ENCODE results near the gene ADAM8.

The ADAM8 gene

DNA sequence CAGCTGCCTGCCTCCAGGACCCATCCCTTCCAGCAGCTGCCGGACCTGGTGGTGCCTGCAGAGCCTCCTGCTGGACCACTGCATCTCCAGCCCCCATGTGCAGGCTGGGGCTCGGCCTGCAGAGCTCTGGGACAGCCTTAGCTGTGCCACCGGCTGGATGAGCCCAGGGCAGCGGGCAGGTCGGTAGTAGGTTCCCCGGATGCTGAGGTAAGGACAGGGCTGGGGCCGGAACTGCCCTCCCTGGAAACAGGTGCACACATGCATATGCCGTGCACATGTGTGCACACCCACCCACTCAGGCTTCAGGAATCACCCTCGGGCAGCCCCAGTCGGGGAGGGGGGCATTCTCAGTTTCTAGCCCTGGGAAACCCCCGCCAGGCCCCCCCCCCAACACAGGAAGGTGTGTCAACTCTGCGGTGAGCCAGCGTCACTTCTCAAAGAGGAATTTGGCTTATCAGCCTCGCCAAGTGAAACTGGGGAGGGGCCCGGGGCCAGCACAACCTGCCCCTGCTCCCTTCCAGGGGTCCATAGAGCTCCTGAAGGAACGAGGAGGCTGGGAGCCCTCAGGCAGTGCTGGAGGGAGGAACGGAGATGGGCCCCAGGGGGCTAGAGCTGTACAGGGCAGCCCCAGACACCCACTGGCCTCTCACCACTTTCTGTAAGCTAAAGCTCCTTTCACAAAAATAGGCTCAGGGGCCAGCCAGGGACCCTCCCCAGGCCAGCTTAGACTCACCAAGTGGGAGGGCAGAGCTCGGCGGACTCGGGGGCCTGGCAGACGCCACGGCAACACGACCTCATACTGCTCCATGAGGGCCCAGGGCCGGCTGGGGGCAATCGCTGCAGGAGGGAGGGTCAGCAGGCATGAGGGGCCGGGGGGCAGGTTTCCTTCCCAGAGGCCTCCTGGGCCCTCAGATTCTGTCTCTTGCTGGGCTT, 1.7 kb downstream of the ADAM8 start:
- Histone ChIP-seq H2AFZ (ENCODE audit: low read length, unreplicated experiment) (no peak overlapping the region), H3K36me3 (ENCODE audit: insufficient read depth, low read length) (no peaks in the 10 kb centered on the region)

DNA sequence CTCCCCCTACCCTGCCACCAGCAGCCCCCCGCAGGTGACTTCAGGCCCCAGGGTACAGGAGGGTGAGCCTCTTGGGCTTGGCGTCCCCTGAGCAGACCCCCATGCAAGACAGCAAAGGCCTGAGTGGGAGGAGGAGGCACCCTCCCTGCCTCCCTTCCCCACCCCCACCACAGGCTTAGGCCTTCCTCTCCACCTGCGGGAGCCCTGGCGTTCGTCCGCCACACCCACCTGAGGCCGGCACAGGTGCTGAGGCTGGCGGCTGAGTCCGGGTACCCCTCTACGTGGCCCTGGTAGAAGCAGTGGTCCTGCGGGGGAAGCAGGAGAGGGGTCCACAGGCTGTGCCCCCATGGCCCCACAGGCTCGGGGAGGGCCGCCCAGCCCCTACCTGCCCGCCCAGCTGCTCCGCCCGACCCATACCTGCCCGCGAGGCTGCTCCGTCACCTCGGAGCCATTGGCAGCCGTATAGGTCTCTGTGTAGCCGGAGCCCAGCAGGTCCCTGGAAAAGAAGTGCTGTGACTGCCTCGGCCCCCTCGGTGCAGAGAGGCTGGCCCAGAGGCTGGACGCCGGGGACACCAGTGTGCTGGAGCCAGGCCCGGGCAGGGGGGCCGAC, 3.0 kb downstream of the ADAM8 start:
- Histone ChIP-seq H2AFZ (ENCODE audit: low read length, unreplicated experiment) (no peak overlapping the region), H3K4me1 (ENCODE audit: control insufficient read depth, insufficient read depth, low read length, unreplicated experiment) (peaks cover 7% of the 10 kb centered on the region), H3K27ac (ENCODE audit: low read depth, low read length) (no peak overlapping the region), H3K79me2 (ENCODE audit: control insufficient read depth, insufficient read depth, low read length, unreplicated experiment) (no peaks in the 10 kb centered on the region), H3K36me3 (ENCODE audit: insufficient read depth, low read length) (no peaks in the 10 kb centered on the region), H3K27me3 (ENCODE audit: insufficient read depth, low read length) (peaks cover 14% of the 10 kb centered on the region; the same call in 1 of the 2 replicates), H3K4me3 (ENCODE audit: low read depth, low read length) (no peak overlapping the region)

More for the DNA sequence above, 1.7 kb downstream of the ADAM8 start:
- Histone ChIP-seq H3K4me1 (ENCODE audit: control insufficient read depth, insufficient read depth, low read length, unreplicated experiment) (peaks cover 8% of the 10 kb centered on the region), H3K4me3 (ENCODE audit: low read depth, low read length) (no peak overlapping the region), H3K27me3 (ENCODE audit: insufficient read depth, low read length) (peaks cover 14% of the 10 kb centered on the region; the same call in 1 of the 2 replicates), H3K27ac (ENCODE audit: low read depth, low read length) (no peak overlapping the region), H3K79me2 (ENCODE audit: control insufficient read depth, insufficient read depth, low read length, unreplicated experiment) (no peaks in the 10 kb centered on the region)

DNA sequence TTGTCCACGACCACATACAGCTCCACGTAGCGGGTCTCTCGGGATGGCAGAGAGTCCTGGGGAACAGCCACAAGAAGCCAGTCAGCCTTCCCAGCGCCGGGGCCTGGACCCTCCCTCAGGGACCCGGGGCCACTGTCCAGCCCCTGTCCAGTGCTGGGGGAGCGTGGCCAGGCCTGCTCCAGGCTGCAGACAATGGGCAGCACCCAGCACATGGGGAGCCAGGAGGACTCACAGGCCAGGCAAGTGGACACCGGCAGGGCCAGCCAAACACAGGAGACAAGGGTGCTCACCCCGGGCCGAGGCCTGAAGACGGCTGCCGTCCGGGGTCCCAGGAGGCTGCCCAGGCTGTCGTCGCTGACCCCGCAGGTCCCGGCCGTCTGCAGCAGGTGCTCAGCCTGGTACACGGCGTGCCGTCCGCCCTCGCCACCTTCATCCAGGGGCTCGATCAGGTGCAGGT, 3.7 kb downstream of the ADAM8 start:
- Histone ChIP-seq H3K36me3 (ENCODE audit: insufficient read depth, low read length) (no peaks in the 10 kb centered on the region), H3K27ac (ENCODE audit: low read depth, low read length) (no peak overlapping the region), H3K27me3 (ENCODE audit: insufficient read depth, low read length) (peaks cover 14% of the 10 kb centered on the region; the same call in 1 of the 2 replicates), H3K79me2 (ENCODE audit: control insufficient read depth, insufficient read depth, low read length, unreplicated experiment) (no peaks in the 10 kb centered on the region), H3K4me3 (ENCODE audit: low read depth, low read length) (no peak overlapping the region), H2AFZ (ENCODE audit: low read length, unreplicated experiment) (no peak overlapping the region), H3K4me1 (ENCODE audit: control insufficient read depth, insufficient read depth, low read length, unreplicated experiment) (peaks cover 2% of the 10 kb centered on the region)

DNA sequence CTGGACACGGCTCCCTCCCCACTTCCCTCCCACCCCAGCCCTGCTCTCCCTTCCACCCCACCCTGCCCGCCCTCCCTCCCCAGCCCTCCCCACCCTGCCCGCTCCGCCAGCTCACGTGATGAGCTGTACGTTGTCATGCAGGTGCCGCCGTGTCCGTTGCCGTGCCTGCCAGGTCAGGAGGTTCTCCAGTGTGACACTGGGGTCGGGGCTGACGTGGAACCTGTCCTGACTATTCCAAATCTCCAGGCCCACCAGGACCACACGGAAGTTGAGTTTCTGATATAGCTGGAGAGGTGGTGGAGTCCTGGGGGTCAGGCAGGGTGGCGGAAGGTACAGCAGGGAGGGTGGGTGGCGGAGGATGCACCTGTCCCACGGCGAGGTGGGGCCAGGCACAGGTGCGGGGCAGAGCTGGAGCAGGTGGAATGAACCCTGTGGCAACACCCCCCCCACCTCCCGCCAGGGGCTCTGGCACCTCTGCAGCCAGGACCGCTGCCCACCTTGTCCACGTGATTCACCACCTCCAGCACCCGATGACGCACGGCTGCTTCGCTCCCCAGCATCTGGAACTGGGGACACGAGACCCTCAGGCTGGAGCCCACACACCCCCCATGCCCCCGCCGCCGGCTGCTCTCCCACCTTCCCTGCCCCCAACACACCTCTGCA, 4.2 kb downstream of the ADAM8 start:
- Histone ChIP-seq H2AFZ (ENCODE audit: low read length, unreplicated experiment) (no peak overlapping the region), H3K27me3 (ENCODE audit: insufficient read depth, low read length) (peaks cover 14% of the 10 kb centered on the region; the same call in 1 of the 2 replicates), H3K36me3 (ENCODE audit: insufficient read depth, low read length) (no peaks in the 10 kb centered on the region), H3K79me2 (ENCODE audit: control insufficient read depth, insufficient read depth, low read length, unreplicated experiment) (no peaks in the 10 kb centered on the region), H3K4me3 (ENCODE audit: low read depth, low read length) (no peak overlapping the region), H3K4me1 (ENCODE audit: control insufficient read depth, insufficient read depth, low read length, unreplicated experiment) (no peaks in the 10 kb centered on the region), H3K27ac (ENCODE audit: low read depth, low read length) (no peak overlapping the region)

DNA sequence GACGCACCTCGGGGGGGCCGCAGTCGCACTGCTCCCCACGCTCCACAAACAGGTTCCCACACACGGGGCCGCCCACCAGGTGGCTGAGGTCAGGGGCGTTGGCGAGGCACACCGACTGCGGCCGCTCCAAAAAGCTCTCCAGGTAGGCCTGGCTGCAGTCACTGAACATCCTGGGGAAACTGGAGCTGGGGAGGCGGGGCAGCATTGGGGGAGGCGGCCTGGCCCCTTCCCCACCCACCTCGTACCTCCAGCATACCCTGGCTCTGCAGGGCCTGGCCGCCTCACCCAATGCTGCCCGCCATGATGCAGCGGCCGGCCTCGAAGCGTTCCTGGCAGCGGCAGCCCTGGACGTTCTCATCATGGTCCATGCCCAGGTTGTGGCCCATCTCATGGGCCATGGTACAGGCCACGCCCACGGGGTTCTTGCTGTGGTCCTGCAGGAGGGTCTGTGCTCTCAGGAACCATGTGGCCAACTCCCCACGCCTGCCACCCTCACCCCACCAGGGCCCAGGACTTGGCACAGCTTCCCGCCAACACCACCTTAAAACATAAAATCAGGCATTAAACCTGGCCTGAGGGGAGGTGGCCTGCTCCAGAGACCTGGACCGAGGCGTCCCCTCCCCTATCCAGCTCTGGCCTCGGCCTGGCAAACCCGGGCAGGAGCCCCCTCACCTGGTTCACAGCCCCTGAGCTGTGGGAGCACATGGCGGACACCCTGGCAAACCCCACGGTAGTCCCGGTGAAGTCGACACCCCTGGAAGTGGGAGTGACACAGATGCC, 5.0 kb downstream of the ADAM8 start:
- H3K36me3 ChIP-seq (ENCODE audit: insufficient read depth, low read length), result no peaks in the 10 kb centered on the region
- peaks cover 14% of the 10 kb centered on the region; the same call in 1 of the 2 replicates for H3K27me3 ChIP-seq (ENCODE audit: insufficient read depth, low read length)
- no peak overlapping the region for H3K27ac ChIP-seq (ENCODE audit: low read depth, low read length)
- H3K4me1 ChIP-seq (ENCODE audit: control insufficient read depth, insufficient read depth, low read length, unreplicated experiment), result no peaks in the 10 kb centered on the region
- H3K4me3 ChIP-seq (ENCODE audit: low read depth, low read length), result no peak overlapping the region
- no peak overlapping the region for H2AFZ ChIP-seq (ENCODE audit: low read length, unreplicated experiment)
- H3K79me2 ChIP-seq (ENCODE audit: control insufficient read depth, insufficient read depth, low read length, unreplicated experiment), result no peaks in the 10 kb centered on the region

DNA sequence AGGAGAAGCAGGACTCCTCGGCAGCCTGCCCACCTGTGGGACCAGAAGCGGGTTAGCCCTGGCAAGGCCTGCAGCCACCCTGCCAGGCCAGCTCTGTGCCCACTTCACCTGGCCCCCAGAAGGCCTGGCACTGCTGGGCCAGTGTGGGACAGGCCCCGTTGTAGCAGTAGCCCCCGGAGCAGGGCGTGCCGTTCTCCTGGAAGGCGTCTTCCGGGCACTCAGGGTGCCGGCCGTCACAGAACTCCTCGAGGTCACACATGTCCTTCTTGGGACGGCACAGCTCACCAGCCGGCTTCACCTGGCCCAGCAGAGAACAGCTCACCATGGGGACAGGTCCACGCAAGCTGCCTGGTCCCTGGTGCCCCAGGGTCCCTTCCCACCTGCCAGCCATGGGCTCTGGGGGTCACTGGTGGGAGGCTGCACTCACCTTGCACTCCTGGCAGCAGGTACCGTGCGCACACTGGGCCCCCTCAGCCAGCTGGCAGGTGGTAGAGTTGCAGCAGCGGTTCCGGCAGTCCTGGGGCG, 5.8 kb downstream of the ADAM8 start:
- Histone ChIP-seq H3K27me3 (ENCODE audit: insufficient read depth, low read length) (0 out of 2 replicates have a peak, but pooled peaks cover 6% of the 10 kb centered on the region), H3K36me3 (ENCODE audit: insufficient read depth, low read length) (no peaks in the 10 kb centered on the region), H3K79me2 (ENCODE audit: control insufficient read depth, insufficient read depth, low read length, unreplicated experiment) (no peaks in the 10 kb centered on the region), H2AFZ (ENCODE audit: low read length, unreplicated experiment) (no peak overlapping the region), H3K4me3 (ENCODE audit: low read depth, low read length) (no peak overlapping the region), H3K27ac (ENCODE audit: low read depth, low read length) (no peak overlapping the region), H3K4me1 (ENCODE audit: control insufficient read depth, insufficient read depth, low read length, unreplicated experiment) (no peaks in the 10 kb centered on the region)

DNA sequence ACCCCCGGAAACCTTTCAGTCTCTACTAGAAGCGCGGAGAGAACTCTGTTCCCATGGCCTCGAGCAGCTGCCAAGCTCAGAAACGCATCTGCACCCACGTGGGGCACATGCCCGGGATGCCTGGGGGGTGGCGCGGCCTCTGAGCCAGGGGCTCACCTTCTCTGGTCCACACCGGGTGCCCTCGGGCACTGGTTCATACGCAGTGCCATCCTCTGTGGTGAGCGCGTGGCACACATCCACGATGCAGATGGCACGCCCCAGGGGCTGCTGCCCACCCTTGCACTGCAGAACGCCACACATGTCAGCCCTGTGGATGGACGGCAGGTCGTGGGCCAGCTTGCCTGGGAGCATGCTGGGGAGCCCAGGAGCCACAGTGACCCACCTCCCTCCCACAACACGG, 6.5 kb downstream of the ADAM8 start:
- Histone ChIP-seq H3K27me3 (ENCODE audit: insufficient read depth, low read length) (no peaks in the 10 kb centered on the region), H3K27ac (ENCODE audit: low read depth, low read length) (no peak overlapping the region), H3K79me2 (ENCODE audit: control insufficient read depth, insufficient read depth, low read length, unreplicated experiment) (no peaks in the 10 kb centered on the region), H3K36me3 (ENCODE audit: insufficient read depth, low read length) (no peaks in the 10 kb centered on the region), H3K4me3 (ENCODE audit: low read depth, low read length) (no peak overlapping the region), H3K4me1 (ENCODE audit: control insufficient read depth, insufficient read depth, low read length, unreplicated experiment) (no peaks in the 10 kb centered on the region), H2AFZ (ENCODE audit: low read length, unreplicated experiment) (no peak overlapping the region)

DNA sequence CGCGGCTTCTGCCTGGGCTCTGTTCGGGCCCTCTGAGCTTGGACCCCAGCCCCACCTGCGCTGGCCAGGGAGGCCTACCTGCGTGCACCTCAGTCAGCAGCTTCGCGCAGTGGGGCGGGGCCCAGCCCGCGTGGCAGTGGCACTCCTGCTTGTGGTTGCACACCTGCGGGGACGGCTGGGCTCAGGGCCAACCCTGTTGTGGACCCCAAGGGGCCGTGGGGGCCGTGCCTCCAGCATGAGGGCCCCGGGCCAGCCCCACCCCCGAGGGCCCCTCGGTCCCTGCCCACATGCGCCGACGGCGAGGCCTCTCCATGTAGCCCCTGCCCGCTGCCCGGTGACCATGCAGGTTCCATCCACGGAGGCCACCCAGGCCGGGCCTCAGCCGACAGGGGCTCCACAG, 7.3 kb downstream of the ADAM8 start:
- Histone ChIP-seq H2AFZ (ENCODE audit: low read length, unreplicated experiment) (no peak overlapping the region), H3K27ac (ENCODE audit: low read depth, low read length) (no peak overlapping the region), H3K36me3 (ENCODE audit: insufficient read depth, low read length) (no peaks in the 10 kb centered on the region), H3K4me1 (ENCODE audit: control insufficient read depth, insufficient read depth, low read length, unreplicated experiment) (no peaks in the 10 kb centered on the region), H3K79me2 (ENCODE audit: control insufficient read depth, insufficient read depth, low read length, unreplicated experiment) (no peaks in the 10 kb centered on the region), H3K27me3 (ENCODE audit: insufficient read depth, low read length) (no peaks in the 10 kb centered on the region), H3K4me3 (ENCODE audit: low read depth, low read length) (no peak overlapping the region)

DNA sequence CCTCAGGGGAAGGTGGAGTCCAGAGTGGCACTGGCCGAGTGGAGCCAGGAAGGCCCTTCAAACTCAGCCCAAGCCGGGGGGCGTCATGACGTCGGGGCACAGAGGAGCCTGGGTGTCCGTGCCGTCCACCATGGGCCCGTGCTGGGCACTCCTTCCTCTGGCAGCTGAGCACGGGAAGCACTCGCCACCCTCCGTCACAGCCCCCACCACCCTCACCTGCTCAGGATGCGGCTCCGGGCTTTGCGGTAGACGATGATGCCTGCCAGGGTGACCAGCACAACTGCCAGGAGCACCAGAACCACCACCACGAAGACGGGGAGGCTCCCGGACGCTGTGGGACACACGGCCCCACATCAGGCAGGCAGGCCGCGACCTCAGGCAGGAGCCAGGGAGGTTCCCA, 8.1 kb downstream of the ADAM8 start:
- H3K27ac ChIP-seq (ENCODE audit: low read depth, low read length), result no peak overlapping the region
- H3K27me3 ChIP-seq (ENCODE audit: insufficient read depth, low read length), result no peaks in the 10 kb centered on the region
- no peaks in the 10 kb centered on the region for H3K36me3 ChIP-seq (ENCODE audit: insufficient read depth, low read length)
- H3K79me2 ChIP-seq (ENCODE audit: control insufficient read depth, insufficient read depth, low read length, unreplicated experiment), result no peaks in the 10 kb centered on the region
- H3K4me1 ChIP-seq (ENCODE audit: control insufficient read depth, insufficient read depth, low read length, unreplicated experiment), result no peaks in the 10 kb centered on the region
- H2AFZ ChIP-seq (ENCODE audit: low read length, unreplicated experiment), result no peak overlapping the region
- H3K4me3 ChIP-seq (ENCODE audit: low read depth, low read length), result no peak overlapping the region

DNA sequence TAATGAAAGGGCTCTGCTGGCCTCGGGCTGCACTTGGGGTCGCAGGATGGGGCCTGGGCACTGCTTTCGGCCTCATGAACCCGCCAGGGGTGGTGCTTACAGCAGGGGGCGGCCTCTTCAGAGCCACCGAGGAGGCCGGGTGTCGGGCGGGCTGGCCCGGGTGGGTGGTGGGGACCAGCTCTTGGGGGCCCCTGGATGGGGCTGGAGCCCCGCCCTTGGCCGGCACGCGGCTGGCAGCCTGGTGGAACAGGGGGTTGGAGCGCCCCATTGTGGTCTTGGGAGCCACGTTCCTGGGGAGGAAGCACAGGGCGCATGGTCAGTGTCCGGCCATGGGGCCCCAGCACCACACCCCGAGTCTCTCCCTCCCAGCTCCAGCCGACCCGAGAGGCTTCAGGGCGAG, 8.8 kb downstream of the ADAM8 start:
- Histone ChIP-seq H3K4me1 (ENCODE audit: control insufficient read depth, insufficient read depth, low read length, unreplicated experiment) (no peaks in the 10 kb centered on the region), H3K27ac (ENCODE audit: low read depth, low read length) (no peak overlapping the region), H3K36me3 (ENCODE audit: insufficient read depth, low read length) (no peaks in the 10 kb centered on the region), H2AFZ (ENCODE audit: low read length, unreplicated experiment) (no peak overlapping the region), H3K4me3 (ENCODE audit: low read depth, low read length) (no peak overlapping the region), H3K27me3 (ENCODE audit: insufficient read depth, low read length) (no peaks in the 10 kb centered on the region), H3K79me2 (ENCODE audit: control insufficient read depth, insufficient read depth, low read length, unreplicated experiment) (no peaks in the 10 kb centered on the region)
